NCI-H526 (cell line): ENCODE measurements around the gene HSPB6.
"Not testable (repeated sequence)": the region's sequence is repeated elsewhere in the genome, so short reads cannot be mapped to it uniquely, and the experiment has no call there.

Experiments
- DNase-seq, 2 experiments: peaks; one replicate each; lab custom pipeline; 2025; lab: John Stamatoyannopoulos, UW

HSPB6 gene

DNA sequence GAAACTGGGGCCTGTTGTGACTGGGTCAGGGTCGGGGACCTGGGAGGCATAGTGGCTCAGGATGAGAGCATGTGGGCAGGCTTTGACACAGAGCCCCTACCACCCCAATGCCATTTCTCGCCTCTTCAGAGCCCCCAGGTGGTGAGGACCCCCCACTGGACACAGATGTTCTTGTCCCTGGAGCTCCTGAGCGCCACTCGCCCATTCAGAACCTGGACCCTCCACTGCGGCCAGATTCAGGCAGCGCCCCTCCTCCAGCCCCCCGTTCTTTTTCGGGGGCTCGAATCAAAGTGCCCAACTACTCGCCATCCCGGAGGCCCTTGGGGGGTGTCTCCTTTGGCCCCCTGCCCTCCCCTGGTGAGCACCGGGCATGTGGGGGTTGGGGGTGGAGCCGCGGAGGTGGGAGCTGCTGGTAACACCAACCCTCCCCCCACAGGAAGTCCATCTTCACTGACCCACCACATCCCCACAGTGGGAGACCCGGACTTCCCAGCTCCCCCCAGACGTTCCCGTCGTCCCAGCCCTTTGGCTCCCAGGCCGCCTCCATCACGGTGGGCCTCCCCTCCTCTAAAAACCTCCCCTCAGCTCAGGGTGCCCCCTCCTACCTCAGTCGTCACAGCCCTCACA, 24.9 kb downstream of the HSPB6 start:
- DNase-seq, result no peak

DNA sequence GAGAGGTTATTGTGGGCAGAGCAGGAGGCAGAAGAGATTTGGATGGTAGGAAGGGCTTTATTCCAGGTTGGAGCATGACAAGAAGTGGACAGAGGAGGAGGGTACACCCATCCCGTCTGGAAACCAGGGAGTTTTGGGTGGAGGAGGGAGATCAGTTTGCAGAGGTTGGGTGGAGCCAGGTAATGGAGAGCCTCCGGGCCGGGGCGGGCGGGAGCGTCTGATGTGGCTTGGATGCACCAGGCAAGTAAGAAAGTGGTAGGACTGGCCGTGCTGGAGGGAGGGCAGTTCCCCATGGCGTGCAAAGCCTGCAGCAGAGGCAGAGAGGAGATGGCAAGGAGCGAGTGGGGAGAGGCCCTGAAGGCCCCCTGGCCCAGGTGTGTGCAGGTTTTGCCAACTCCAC, 25.5 kb downstream of the HSPB6 start:
- DNase-seq, result no peak

DNA sequence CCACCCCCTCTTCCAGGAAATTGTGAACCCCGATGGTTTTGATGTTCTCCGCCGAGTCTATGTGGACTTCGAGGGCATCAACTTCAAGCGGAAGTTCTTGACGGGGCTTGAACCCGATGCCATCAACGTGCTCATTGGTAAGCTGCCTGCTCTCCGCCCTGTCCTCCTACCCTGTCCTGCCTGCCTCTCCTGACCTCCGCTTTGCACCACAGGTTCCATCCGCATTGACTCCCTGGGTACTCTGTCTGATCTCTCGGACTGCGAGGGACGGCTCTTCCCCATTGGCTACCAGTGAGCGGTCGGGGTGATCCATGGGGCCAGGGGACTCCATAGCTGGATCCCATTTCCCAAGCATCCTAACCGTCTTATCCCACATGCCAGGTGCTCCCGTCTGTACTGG, 26.5 kb downstream of the HSPB6 start:
- DNase-seq, result no peak

DNA sequence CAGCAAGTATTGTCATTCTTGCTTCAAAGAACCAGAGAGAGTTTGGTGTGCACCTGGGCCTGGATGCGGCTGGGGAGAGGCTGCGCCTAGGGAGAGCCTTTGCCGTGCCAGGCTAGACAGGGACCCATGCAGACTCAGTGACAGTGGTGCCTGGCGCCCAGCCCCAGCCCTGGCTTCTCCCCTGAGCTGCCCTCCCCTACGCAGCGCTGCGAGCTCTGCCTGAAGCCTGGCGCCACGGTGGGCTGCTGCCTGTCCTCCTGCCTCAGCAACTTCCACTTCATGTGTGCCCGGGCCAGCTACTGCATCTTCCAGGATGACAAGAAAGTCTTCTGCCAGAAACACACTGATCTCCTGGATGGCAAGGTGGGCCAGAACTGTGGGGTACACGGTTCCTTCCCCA, 27.1 kb downstream of the HSPB6 start:
- no peak for DNase-seq

DNA sequence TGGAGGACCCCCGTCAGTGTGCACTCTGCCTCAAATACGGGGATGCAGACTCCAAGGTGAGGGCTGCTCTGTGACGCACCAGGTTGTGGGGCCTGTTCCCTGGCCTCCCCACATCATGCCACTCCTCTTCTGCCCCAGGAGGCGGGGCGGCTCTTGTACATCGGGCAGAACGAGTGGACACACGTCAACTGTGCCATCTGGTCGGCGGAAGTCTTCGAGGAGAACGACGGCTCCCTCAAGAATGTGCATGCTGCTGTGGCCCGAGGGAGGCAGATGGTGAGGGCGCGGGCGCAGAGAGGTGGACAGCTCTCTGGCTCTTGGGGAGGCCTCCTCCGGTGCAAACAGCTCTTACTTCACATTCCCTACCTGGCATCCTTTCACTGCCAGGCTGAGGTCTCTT, 27.8 kb downstream of the HSPB6 start:
- DNase-seq, result no peak

DNA sequence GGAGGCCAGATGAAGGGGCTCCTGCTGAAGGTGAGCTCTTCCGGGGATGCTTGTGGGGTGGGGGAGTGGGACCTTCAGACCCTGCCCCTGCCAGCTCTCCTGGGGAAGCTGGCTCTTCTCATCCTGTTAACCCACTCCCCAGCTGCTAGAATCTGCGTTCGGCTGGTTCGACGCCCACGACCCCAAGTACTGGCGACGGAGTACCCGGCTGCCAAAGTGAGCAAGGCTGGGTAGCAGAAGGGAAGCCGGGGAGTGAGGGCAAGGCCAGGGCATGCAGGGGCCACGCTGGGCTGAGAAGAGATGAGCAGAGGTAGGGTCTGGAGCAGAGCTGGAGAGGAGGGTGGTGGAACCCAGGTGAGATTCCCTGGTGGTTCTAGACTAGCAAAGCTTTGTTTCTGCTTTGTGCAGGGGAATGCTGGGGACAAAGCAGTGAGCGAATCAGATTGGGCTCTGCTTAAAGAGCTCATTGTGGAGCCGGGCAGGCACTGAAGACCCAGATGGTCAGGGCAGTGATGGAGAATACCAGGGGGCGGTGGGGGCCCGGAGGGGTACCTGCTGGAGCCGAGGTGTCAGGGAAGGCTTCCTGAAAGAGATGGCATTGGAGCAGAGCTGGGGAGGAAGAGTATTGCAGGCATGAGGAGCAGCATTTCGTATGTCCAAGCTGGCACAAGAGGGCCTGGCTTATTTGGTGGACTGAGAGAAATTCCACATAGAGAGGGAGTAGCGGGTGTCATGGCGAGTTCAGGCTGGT, 28.7 kb downstream of the HSPB6 start:
- no peak for DNase-seq

DNA sequence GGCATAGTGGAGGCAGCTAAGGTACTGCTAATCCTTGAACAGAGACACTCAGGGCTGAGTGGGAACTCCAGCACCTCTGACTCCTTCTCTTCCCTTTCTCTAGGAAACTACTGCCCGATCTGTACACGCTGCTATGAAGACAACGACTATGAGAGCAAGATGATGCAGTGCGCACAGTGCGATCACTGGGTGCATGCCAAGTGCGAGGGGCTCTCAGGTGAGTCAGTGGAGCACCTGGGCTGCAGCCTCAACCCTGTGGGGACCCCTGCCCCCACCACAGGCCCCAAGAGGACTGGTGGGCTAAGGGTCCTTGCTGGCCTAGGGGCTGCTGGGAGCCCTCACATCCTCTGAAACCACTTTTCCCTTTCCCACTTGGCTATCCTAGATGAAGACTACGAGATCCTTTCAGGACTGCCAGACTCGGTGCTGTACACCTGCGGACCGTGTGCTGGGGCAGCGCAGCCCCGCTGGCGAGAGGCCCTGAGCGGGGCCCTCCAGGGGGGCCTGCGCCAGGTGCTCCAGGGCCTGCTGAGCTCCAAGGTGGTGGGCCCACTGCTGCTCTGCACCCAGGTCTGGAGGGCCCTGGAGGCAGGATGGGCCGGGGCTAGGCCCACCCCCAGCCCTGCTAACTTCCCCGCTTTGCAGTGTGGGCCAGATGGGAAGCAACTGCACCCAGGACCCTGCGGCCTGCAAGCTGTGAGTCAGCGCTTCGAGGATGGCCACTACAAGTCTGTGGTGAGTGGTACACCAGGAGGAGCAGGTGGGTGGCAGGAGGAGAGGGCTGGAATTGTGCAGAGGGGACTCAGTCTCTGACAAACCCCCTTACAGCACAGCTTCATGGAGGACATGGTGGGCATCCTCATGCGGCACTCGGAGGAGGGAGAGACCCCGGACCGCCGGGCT, 29.5 kb downstream of the HSPB6 start:
- no peak for DNase-seq

DNA sequence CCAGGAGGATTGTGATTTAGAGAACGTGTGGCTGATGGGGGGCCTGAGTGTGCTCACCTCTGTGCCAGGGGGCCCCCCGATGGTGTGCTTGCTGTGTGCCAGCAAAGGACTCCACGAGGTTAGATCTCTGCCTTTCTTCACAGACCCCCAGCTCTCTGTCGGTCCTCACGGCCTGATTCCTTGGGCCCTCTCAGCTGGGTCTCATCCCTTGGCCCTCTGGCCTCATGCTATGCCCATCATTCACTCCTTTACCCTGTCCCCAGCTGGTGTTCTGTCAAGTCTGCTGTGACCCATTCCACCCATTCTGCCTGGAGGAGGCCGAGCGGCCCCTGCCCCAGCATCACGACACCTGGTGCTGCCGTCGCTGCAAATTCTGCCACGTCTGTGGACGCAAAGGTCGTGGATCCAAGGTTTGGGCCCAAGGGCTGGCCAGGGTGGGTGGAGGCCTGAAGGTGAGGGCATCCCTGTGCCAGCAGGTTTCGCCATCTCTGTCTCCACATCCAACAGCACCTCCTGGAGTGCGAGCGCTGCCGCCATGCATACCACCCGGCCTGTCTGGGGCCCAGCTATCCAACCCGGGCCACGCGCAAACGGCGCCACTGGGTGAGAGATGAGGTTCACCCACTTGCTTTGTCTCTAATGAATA, 31.5 kb downstream of the HSPB6 start:
- DNase-seq, result no peak

DNA sequence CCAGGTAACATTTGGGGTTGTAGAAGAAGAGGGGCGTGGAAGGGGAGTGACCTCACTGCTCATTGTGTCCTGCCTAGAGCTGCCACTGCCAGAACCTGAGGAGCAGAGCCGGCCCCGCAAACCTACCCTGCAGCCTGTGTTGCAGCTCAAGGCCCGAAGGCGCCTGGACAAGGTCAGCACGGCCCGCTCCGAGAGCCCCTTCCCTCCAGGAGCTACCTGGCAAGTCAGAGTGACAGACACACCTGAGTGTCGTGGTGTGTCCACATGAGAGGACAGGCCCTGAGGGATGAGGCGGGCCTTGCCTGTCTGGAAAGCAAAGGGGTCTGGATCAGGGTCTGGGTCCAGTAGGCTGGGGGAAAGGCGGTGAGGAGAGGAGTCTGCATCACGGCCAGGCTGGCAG, 32.3 kb downstream of the HSPB6 start:
- DNase-seq, result no peak

DNA sequence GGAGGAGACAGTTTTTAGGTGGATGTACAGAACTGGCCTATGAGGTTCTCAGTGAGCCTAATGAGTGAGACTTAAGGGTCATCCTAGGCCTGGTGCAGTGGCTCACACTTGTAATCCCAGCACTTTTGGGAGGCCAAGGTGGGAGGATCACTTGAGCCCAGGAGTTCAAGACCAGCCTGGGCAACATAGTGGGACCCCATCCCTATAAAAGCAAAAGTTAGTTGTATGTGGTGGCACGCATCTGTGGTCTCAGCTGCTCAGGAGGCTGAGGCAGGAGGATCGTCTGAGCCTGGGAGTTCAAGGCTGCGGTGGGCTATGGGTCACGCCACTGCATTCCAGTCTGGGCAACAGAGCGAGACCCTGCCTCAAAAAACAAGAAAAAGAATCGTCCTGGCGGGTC, 32.7 kb downstream of the HSPB6 start:
- not testable (repeated sequence) for DNase-seq

DNA sequence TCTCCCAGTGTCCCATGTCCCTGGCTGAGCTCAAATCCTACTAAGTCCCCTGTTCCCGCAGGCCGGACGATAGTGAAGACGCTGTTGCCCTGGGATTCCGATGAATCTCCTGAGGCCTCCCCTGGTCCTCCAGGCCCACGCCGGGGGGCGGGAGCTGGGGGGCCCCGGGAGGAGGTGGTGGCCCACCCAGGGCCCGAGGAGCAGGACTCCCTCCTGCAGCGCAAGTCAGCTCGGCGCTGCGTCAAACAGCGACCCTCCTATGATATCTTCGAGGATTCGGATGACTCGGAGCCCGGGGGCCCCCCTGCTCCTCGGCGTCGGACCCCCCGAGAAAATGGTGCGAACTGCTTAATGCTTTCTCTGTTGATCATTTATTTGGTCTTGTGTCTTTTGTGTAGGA, 33.2 kb downstream of the HSPB6 start:
- DNase-seq, result no peak

DNA sequence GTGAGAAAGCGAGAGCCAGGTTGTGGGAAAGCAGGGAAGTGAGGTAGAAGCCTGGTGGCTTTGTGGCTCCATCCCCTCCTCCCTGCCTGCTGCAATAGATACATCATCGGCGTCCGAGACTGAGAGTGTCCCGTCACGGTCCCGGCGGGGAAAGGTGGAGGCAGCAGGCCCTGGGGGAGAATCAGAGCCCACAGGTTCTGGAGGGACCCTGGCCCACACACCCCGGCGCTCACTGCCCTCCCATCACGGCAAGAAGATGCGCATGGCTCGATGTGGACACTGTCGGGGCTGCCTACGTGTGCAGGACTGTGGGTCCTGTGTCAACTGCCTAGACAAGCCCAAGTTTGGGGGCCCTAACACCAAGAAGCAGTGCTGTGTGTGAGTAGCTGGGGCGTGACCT, 33.9 kb downstream of the HSPB6 start:
- no peak for DNase-seq

DNA sequence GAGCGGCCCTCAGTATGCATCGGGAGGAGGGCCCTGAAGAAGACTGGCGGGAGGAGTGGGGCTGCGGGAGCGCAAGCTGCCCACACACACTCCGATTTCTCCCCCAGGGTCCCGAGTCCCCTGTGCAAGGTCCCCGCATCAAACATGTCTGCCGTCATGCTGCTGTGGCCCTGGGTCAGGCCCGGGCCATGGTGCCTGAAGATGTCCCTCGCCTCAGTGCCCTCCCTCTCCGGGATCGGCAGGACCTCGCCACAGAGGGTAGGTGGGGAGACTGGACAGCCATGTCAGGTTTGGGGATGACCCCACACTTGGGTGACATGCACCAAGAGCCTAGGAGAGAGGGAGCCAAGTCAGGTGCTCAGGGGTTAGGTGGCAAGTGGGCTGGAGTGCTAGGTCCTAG, 34.4 kb downstream of the HSPB6 start:
- DNase-seq, result no peak

DNA sequence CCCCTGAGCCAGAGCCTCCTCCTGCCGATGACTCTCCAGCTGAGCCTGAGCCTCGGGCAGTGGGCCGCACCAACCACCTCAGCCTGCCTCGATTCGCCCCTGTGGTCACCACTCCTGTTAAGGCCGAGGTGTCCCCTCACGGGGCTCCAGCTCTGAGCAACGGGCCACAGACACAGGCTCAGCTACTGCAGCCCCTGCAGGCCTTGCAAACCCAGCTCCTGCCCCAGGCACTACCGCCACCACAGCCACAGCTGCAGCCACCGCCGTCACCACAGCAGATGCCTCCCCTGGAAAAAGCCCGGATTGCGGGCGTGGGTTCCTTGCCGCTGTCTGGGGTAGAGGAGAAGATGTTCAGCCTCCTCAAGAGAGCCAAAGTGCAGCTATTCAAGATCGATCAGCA, 35.5 kb downstream of the HSPB6 start:
- no peak for DNase-seq

DNA sequence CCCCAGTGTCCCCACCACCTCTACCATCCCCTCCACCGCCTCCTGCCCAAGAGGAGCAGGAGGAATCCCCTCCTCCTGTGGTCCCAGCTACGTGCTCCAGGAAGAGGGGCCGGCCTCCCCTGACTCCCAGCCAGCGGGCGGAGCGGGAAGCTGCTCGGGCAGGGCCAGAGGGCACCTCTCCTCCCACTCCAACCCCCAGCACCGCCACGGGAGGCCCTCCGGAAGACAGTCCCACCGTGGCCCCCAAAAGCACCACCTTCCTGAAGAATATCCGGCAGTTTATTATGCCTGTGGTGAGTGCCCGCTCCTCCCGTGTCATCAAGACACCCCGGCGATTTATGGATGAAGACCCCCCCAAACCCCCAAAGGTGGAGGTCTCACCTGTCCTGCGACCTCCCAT, 36.2 kb downstream of the HSPB6 start:
- no peak for DNase-seq

DNA sequence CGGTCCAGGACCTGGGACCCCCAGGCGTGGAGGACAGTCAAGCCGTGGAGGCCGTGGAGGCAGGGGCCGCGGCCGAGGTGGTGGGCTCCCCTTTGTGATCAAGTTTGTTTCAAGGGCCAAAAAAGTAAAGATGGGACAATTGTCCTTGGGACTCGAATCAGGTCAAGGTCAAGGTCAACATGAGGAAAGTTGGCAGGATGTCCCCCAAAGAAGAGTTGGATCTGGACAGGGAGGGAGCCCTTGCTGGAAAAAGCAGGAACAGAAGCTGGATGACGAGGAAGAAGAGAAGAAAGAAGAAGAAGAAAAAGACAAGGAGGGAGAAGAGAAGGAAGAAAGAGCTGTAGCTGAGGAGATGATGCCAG, 36.7 kb downstream of the HSPB6 start:
- DNase-seq, result no peak

DNA sequence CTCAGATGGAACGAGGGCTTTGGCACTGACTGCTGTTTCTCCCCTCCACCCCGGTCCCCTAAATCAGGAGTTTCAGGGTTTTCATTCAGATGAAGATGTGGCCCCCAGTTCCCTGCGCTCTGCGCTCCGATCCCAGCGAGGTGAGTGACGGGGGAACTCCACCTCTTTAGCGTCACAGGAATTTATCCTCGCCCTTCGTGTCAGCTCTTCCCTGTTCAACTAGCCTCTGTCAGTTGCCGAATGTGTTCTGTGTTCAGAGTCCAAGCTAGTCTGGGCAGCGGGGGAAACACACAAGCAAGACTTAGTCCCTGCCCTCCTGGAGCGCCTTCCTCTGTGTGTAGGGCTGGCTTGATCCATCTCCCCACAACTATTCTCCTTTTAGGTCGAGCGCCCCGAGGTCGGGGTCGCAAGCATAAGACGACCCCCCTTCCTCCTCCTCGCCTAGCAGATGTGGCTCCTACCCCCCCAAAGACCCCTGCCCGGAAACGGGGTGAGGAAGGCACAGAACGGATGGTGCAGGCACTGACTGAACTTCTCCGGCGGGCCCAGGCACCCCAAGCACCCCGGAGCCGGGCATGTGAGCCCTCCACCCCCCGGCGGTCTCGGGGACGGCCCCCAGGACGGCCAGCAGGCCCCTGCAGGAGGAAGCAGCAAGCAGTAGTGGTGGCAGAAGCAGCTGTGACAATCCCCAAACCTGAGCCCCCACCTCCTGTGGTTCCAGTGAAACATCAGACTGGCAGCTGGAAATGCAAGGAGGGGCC, 37.2 kb downstream of the HSPB6 start:
- DNase-seq, result no peak

DNA sequence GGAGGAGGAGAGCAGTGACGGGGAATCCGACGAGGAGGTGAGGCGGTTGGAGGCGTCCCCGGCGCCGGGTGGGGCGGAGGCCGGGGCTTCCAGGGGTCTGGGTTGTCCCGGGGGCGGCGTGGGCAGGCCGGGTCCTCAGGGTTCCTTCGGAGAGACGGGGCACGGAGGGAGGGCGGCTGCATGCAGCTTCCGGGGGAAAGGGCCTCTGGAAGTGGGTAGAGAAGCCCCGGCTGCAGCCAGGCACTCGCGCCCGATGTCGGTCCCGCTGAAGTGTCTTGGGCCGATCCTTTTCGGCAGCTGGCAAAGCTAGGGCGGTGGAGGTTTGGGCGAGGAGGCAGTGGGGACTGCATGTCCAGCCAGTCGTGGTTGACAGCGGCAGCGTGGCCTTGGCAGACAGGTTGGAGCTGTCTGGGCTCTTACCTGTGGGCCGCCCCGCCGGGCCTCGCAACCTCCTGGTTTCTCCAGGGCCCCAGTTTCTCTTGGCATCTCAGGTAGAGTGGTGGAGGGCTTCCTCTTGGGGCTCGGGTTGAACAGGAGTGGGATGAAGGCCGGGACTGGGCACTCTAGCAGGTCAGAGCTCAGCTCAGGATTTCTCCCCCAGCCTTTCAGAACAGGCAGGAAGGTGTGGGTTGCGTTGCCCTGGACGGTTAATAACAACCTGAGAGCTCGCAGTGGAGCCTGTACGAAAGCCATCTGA, 38.3 kb downstream of the HSPB6 start:
- peak in 1 of 2 experiments; percentile 71 for DNase-seq

DNA sequence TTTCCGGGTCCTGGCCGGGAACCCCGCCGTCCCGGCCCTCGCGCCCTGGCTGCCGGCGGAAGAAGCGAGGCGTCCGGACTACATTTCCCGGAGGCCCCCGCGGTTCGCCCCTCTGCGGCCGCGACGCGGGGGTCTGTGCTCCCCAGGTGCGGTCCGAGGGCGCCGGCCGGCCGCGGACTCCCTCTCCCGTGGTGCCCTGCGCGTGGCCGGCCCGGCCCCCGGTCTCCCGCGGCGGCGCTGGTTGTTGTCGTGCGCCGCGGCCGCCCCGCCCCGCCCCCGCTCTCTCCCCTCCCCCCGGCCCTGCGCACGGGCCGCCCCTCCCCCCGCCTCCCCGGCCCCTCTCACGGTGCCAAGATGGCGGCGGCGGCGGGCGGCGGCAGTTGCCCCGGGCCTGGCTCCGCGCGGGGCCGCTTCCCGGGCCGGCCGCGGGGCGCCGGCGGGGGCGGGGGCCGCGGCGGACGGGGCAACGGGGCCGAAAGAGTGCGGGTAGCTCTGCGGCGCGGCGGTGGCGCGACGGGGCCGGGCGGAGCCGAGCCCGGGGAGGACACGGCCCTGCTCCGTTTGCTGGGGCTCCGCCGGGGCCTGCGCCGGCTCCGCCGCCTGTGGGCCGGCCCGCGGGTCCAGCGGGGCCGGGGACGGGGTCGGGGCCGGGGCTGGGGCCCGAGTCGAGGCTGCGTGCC, 39.0 kb downstream of the HSPB6 start, which contains the start of gene KMT2B:
TSS of gene KMT2B (plus strand) at position 339 of the 680 bp plus-strand sequence. CDS start at position 355, 16 bp downstream.
- DNase-seq, result peak; percentile 94 to 100
